ENCODE data around the gene KDM1A. TPM values are rescaled to one million over a fixed set of nuclear protein-coding genes. Genes with fewer than 3 reads are reported as not detected.

The KDM1A gene
- total RNA-seq, 1 experiment from 2014 or later = 97.1 TPM

DNA sequence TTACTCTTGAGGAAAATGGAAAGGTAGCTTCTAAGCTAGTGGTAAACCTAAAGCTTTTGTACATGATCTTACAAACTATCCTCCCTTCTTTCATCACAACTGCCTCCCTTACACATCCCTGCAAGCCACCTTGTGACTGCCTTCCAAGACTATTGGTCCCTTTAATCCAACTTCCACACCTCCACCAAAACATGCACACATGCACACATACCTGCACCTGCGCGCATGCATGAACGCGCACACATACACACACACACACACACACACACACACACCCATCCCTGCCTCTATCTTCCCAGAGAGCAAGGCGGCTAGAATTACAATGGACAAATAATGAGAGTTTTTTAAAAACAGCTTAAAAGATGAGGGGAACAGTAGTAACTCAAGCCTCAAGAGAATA, 91.1 kb downstream of the KDM1A start:
- no peak for DNase-seq (ENCODE audit: low spot score)

DNA sequence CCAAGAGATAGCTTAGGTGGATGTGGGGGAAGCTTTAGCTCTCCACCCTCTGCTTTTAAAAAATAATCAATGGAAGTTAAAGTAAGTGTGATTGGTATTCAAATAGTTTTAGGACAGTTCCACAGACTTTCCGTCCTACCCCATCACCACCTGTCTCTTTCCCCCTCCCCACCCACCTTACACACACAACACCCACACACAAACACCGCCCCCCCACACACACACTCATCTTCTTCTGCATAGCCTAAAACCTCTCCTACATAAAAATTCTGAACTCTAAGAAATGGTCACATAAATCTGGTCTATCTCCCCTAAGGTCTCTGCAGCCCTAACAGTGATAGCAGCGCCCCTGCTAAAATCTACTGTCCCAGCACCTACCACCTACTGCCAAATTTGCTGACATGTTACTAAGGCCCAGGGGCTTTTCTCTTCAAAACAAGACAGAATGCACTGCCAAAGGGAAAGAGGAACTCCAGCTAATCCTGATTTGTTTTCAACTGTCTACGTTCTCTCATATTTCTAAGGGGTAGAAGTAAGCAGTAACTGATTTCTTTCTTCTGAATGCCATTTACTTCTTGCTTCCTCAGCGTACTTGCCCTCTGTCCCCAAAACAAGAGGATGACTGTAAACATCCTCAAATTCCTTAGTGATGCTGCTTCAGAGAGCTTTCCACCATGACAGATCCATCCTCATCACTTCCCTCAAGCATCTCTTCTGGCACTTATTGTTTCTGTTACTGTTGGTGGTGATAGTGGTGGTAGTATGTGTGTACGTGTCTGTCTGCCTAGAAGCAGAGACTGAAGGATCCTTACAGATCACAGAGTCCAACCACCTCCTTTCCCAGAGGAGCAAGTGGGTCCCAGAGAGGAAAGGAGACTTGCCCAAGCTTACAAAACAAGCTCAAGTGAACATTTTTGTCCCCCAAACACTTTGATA, 92.6 kb downstream of the KDM1A start:
- DNase-seq (ENCODE audit: low spot score) = no peak

DNA sequence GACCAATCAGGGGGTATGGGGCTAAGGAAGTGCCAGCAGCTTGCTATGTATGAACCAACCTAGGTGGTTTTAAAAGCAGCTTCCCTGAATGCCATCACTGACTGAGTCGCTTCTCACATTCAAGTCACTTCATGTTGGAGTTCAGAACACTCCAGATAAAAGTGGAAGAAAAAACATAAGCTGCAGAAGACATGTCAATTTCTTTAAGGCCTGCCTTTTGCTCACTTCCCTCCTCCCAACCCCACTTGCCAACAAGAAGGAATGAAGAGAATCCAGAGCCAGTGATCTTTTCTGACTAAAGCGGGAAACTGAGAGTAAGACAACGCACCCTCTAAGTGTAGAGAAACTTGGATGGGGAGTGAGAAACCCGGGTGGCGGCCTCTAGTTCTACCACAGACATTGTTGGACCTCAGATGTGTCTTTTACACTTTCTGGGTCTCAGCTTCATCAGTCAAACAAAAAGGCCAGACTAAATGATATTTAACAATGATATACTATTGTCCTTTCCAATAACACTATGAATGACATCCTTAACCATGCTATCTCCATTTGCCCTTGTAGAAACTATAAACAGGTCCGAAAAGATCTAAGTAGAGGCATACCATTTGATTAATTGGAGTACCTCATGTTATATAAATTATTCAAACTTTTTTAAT, 95.3 kb downstream of the KDM1A start:
- no peak for DNase-seq (ENCODE audit: low spot score)

DNA sequence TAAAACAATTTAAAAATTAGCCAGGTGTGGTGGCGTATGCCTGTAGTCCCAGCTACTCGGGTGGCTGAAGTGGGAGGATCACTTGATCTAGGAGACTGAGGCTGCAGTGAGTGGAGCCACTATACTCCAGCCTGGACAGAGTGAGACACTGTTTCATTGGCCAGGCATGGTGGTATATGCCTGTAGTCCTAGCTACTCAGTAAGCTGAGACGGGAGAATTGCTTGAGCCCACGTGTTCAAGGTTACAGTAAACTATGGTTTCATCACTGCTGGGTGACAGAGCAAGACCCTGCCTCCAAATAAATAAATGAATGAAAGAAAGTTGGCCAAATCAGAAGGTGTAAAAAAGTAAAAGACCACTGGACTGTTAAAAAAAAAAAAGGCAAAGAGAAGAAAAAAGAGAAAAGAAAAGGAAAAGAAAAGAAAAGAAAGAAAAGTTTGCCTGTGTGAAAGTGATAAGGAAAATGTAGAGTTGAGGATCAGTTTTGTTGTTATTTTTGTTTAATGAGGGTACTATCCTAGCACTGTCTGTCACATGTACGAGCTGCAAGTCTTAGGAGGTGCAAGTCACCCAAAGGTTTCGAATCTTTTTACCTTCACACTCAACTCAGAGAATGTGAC, 97.1 kb downstream of the KDM1A start:
- no peak for DNase-seq (ENCODE audit: low spot score)

DNA sequence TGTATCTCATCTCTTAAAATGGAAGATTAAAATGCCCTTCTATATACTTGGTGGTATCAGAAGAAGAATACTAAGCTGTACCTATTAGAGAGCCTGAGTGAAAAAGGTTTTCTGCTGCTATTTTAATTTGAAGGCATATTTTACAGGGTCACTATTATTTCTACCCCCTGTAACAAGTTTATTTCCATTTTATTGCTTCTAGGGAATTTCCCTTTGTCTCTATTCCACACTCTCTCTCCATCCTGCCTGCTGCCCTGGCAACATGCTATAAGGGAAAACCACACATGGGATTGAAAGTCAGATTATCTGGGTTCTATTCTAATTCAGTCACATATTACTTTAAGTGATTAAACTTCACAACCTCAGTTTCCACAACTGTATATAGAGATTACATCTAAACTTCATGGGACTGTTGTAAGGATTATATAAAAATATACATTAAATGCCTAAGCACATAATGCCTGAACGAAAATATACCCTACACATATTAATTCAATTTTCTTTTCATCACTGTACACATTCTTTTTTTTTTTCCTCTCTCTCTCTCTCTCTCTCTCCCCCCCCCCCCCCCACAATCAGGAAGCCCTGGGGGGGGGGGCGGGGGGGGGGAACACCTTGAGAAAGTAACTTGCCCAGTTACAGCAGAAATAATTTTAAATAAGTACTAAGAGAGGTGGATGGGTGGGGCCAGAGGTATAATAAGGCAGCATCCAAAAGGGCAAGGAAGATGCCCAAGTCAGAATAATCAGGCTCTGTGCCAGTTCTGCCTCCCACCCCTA, 97.8 kb downstream of the KDM1A start:
- no peak for DNase-seq (ENCODE audit: low spot score)

DNA sequence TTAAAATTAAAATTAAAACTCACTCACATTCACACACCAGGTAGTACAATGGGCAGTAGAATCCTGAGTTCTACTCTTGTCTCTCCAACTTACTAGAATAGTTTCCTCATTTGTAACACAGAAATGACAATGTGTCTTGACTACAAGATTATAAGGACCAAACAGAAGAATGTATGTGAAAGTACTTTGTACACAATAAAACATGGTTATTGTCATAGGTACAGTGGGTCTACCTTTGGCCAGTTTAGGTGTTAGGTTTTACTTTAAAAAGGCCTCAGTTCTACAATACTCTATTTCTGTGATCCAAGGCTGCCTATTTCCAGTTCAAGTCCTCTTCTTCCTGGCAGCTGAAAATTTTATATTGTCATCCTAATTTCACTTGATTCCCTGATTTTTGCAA, 99.1 kb downstream of the KDM1A start:
- DNase-seq (ENCODE audit: low spot score) = no peak

DNA sequence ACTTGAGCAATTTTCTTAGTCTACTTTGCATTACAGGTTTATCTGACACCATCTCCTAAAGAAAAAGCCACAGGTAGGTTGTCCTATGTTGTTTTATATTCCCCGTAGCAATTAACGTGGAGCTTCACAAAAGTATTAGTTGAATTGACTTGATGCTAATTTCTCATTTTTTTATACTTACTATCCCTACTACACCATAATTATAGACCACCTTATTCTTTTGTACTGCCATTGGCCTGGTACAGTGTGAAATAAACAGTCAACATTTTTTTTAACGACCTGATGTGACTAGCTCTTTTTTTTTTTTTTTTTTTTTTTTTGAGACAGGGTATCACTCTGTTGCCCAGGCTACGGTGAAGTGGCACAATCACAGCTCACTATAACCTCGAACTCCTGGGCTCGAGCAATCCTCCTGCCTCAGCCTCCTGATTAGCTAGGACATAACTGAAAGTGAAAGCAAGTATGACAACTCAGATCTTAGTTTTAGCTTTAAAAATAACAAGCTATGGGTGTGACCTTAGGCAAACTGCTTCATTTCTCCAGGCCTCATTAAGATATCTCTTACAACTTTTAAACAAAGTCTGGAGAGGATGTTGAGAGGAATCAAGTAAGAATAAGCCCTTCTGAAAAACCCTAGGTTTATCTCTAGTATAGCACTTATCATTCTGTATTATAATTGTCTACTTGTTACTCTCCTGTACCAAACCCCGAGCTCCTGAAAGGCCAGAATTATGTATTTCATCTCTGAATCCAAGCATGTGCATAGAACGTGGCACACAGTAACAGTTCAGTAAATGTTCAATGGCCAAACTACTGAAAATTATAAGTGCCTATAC, 99.9 kb downstream of the KDM1A start:
- DNase-seq (ENCODE audit: low spot score) = peak; percentile 58

DNA sequence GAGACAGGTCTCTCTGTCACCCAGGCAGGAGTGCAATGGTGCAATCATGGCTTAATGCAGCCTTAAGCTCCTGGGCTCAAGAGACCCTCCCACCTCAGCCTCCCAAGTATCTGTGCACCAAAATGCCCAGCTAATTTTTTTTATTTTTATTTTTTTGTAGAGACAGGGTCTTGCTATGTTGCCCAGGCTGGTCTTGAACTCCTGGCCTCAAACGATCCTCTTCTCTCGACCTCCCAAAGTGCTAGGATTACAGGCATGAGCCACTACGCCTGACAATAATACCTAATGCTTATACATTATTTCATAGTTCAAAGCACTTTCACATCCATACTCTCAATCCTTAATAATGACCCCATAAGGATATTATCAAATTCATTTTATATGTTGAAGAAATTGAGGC, 101.1 kb downstream of the KDM1A start:
- no peak for DNase-seq (ENCODE audit: low spot score)

DNA sequence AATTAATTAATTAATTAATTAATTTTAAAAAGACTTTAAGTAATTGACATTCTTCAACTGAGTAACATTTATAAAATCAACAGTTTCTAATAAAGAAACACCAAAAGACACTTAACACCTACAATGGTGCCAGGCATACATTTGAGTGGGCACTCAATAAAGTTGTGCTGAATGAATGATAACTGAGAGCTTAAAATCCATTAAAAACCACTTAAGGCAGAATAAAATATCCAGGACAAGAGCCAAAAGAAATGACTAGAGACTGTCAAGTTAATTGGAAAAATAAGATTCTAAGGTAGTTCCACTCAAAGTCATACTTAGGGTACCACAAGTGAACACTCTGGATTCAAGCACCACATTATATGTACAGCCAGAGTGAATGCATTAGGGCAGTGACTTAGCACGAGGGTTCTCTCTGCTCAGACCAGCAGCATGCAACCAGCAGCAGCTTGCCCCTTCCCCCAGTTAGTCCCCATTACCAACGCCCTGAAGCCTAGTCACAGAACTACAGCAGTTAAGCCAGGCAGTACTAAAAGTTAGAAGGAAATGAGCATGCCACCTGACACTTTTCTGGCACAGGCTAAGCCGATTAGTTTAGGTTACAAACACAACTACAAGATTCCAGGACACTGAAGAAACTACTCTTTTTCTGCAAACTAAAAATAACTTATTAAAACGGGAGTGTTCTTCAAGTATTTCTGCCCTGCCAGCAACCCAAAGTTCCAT, 102.9 kb downstream of the KDM1A start:
- peak; percentile 39 for DNase-seq (ENCODE audit: low spot score)

DNA sequence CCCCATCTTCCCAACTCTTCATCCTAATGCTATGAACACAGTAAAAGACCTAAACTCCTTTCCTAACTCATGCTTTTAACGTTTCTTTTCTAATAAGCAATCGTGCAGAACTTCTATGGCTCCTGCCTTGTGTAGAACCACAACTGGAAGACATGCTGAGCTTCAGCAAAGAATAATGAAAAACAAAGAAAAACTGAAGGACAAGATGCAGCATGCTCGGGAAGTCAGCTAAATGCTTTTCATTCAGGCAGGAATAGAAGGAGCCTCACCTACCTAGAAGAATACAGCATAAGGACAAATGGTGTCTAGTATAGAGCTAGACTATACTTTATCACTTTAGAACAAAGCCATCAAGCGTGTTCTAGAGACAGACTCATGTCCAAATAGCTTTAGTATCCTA, 103.5 kb downstream of the KDM1A start:
- no peak for DNase-seq (ENCODE audit: low spot score)

DNA sequence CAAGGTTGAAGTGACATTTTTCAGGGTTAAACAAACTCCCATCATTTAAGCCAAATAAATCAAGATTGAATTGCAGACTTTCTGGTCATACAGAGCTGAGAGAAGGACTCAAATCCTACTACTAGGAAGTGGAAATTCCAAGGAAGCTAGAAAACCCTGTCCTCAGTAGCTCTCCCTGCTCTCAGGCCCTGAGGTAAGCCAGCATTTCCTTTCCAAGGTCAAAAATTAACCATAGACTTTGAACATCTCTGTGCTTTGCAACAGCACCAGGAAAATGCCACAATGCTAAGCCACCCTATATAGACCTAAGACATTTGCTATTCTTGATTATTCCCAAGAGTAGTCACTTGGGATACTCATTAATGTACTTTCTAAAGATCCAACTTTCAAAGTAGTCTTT, 104.3 kb downstream of the KDM1A start:
- DNase-seq (ENCODE audit: low spot score) = no peak

DNA sequence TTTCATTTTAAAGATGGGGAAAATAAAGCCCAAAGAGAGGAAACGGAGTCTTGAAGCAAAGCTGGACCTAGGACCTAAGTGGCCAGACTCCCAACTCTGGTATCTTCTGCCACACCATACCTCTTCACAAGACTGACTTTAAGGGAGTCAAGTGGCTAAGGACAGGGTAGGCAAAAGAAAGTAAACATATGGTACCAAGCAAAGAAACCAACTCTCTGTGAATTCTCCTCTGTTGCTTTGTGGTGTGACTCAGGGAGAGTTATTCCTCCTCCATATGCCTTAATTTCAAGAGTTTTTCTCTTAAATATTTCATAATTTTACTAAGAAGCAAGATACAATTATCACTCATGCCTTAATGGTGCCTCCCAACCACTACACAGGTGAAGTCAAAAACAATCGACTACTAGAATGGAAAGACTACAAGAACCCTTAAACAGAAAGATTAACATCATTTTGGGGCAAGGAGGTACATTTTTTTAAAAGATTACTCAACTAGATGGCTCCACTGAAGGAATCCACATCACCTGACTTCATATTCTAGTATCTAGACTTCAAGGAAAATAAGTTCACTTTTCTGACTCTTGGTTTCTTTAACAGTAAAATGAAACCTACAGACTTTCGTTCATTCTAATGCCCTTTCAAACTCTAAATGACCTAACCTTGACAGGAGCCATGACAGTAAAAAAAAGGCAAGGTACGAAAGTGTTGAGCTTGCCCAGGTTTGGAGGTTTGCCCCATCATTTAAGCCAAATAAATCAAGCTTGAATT, 105.2 kb downstream of the KDM1A start:
- no peak for DNase-seq (ENCODE audit: low spot score)

DNA sequence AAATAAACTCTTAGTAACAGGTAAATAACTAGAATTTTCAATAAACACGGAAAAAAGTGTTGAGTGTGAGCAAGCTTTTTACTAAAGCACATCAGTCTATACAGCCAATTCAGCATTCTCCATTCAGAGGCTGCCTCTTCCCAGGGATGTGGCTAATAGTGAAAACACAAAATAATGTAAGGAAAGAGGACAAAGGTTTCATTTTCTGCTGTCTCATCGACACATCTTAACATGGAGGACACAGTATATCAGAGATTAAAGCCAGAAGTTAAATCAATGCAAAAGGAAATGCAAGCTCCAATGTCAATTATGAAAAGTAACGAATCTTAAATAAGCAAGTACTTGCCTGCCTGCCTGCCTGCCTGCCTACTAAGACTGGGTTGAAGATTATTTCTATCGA, 106.2 kb downstream of the KDM1A start:
- DNase-seq (ENCODE audit: low spot score) = no peak

DNA sequence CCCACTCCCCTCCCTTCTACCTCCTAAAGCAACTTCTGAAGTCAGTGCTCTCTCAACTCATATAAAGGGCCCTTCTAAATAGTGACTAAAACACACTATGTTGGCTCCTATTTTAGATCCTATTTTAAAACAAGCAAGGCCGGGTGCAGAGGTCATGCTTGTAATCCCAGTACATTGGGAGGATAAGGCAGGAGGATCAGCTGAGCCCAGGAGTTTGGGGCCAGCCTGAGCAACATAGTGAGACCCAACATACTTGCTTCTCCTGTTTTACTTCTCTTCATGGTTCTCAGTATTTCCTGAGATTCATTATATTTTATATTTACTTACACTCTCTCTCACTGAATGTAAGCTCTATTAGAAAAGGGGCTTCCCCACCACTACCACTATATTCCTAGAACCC, 106.9 kb downstream of the KDM1A start:
- DNase-seq (ENCODE audit: low spot score) = no peak

DNA sequence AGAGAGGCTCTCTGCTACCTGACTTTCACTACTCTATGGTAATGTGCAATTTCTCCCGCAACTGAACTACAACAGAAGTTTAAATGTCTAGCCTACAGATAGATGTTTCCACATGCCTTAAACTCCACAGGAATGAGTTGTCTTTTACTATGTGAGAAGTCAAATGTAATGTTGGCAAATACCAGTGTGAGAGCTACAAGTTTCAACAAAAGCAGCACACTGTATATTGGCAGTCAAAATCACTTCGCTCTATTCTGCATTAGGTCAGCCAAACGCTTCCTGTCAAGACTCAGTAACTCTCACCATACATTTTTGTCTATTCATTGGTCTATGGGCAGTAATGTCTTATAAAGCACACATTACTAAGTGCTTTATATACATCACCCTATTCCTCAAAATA, 107.5 kb downstream of the KDM1A start:
- DNase-seq (ENCODE audit: low spot score) = no peak

DNA sequence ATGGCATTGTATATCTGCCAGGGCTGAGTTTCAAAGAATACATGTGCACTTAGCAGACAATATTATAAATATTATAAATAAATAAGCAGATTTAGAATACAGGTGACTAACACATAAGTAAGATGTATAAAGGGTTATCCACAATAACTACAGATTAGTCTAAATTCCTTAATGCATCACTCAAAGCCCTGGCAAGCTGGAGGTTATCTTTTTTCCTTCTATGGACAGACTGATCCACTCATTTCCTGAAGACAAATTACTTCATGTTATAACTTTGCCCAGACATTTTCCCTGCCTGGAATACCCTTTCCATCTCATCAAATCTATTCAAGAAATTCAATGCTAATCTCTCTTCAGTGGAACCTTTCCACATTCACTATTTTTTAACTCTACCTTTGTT, 110.6 kb downstream of the KDM1A start:
- no peak for DNase-seq (ENCODE audit: low spot score)

DNA sequence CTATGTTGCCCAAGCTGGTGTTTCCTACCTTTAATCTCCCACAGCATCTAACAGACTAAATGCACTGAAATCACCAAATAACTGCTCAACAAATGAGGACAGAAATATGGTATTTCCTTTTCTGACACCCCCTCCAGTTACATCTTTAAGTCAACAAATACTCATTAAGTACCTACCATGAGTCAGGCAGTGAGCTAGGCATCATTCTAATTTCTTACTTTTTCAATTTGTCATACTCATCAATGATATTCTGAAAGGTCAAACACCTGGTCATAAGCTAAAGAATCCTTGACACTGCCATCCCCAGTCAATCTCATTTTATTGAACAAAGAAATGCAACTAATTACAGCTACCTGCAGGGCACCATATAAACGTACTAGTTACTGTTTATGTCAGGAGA, 112.8 kb downstream of the KDM1A start:
- DNase-seq (ENCODE audit: low spot score) = no peak

All from H4 (cell line).